DND-41 (cell line): ENCODE data around the gene CLNK.

Experiments used
- ATAC-seq: fragments of 200-7000 bp; cut with Tn5 transposase; 3 replicates; pipeline ENCODE4 v1.9.1; 2021; ENCODE audit warnings: low read depth; ENCODE audit not compliant: insufficient read depth
- DNase-seq: peaks from one replicate; pipeline ENCODE4 v3.0.0-alpha.2; 2020
- H2AFZ ChIP-seq: 2 replicates; pipeline ENCODE4 v1.6.0; 2012; ENCODE audit warnings: low read depth, low read length
- H3K27ac ChIP-seq: 2 replicates; pipeline ENCODE4 v1.5.1; 2012; ENCODE audit warnings: low read length, inconsistent platforms
- H3K27me3 ChIP-seq: fragments of 200-600 bp; sonication (generic); 2 replicates; pipeline ENCODE4 v1.6.0; 2012; ENCODE audit warnings: low read length, mild to moderate bottlenecking, inconsistent platforms; ENCODE audit not compliant: insufficient read depth, poor library complexity
- H3K36me3 ChIP-seq: 2 replicates; pipeline ENCODE4 v1.5.1; 2012; ENCODE audit warnings: low read length, inconsistent platforms; ENCODE audit not compliant: insufficient read depth
- H3K4me1 ChIP-seq: 2 replicates; pipeline ENCODE4 v1.5.1; 2012; ENCODE audit warnings: mild to moderate bottlenecking, low read length; ENCODE audit not compliant: insufficient read depth
- H3K4me2 ChIP-seq: 2 replicates; pipeline ENCODE4 v1.6.0; 2012; ENCODE audit warnings: mild to moderate bottlenecking, moderate library complexity, low read length, inconsistent platforms; ENCODE audit not compliant: insufficient read depth
- H3K4me3 ChIP-seq, 2 experiments: fragments of 200-600 bp in 1 of 2; shearing (Covaris generic) in 1 of 2; 2 replicates each; pipeline ENCODE4 v1.5.1; 2012 to 2016; ENCODE audit warnings: inconsistent platforms in 2 of 2, low read length in 2 of 2, mild to moderate bottlenecking in 2 of 2, low read depth in 1 of 2, moderate library complexity in 1 of 2
- H3K79me2 ChIP-seq: 2 replicates; pipeline ENCODE4 v1.6.0; 2012; ENCODE audit warnings: low read length, inconsistent platforms; ENCODE audit not compliant: insufficient read depth
- H3K9ac ChIP-seq: 2 replicates; pipeline ENCODE4 v1.6.0; 2012; ENCODE audit warnings: low read depth, mild to moderate bottlenecking, inconsistent platforms, low read length, moderate library complexity
- H3K9me3 ChIP-seq: 2 replicates; pipeline ENCODE4 v1.5.1; 2012; ENCODE audit warnings: low read length, moderate library complexity, mild to moderate bottlenecking, inconsistent platforms; ENCODE audit not compliant: insufficient read depth, severe bottlenecking
- H4K20me1 ChIP-seq: 2 replicates; pipeline ENCODE4 v1.6.0; 2012; ENCODE audit warnings: low read length; ENCODE audit not compliant: insufficient read depth
- EZH2 ChIP-seq: IDR thresholded peaks from 3 replicates; pipeline ENCODE4 v1.6.1; 2012; ENCODE audit warnings: borderline replicate concordance, low read depth, mild to moderate bottlenecking, moderate library complexity, low read length, inconsistent platforms; ENCODE audit not compliant: severe bottlenecking
- TF ChIP-seq, protein P1 (sequence below): IDR thresholded peaks from 2 replicates; pipeline ENCODE4 v1.5.1; 2012; ENCODE audit warnings: borderline replicate concordance, low read length, moderate library complexity, mild to moderate bottlenecking; ENCODE audit not compliant: poor library complexity, severe bottlenecking; ENCODE audit errors: extremely low read depth

Gene CLNK

GRCh38 chr4:10684631-10685030 lies at the start of gene CLNK:
Gene CLNK (minus strand): TSS chr4:10684768. CDS start chr4:10667869, 16,899 bp downstream.
- no peak within 1 kb of the TSS for H3K27ac ChIP-seq
- TF ChIP-seq EZH2 = no peak
- TF ChIP-seq, protein P1, sequence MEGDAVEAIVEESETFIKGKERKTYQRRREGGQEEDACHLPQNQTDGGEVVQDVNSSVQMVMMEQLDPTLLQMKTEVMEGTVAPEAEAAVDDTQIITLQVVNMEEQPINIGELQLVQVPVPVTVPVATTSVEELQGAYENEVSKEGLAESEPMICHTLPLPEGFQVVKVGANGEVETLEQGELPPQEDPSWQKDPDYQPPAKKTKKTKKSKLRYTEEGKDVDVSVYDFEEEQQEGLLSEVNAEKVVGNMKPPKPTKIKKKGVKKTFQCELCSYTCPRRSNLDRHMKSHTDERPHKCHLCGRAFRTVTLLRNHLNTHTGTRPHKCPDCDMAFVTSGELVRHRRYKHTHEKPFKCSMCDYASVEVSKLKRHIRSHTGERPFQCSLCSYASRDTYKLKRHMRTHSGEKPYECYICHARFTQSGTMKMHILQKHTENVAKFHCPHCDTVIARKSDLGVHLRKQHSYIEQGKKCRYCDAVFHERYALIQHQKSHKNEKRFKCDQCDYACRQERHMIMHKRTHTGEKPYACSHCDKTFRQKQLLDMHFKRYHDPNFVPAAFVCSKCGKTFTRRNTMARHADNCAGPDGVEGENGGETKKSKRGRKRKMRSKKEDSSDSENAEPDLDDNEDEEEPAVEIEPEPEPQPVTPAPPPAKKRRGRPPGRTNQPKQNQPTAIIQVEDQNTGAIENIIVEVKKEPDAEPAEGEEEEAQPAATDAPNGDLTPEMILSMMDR = no peak
- no peak for ATAC-seq
- H3K4me1 ChIP-seq = no peaks in the 10 kb centered on the region
- no peaks in the 10 kb centered on the region for H4K20me1 ChIP-seq
- H3K27me3 ChIP-seq = no peaks in the 10 kb centered on the region
- H3K4me2 ChIP-seq = no peak within 1 kb of the TSS
- H2AFZ ChIP-seq = no peak within 1 kb of the TSS
- no peak for DNase-seq
- H3K79me2 ChIP-seq = no peaks in the 10 kb centered on the region
- H3K9me3 ChIP-seq = no peaks in the 10 kb centered on the region
- no peaks in the 10 kb centered on the region for H3K36me3 ChIP-seq
- H3K4me3 ChIP-seq = no peak within 1 kb of the TSS
- H3K9ac ChIP-seq = no peak within 1 kb of the TSS

- H3K4me2 ChIP-seq = no peak overlapping the region
- no peaks in the 10 kb centered on the region for H4K20me1 ChIP-seq
- no peaks in the 10 kb centered on the region for H3K36me3 ChIP-seq
- no peaks in the 10 kb centered on the region for H3K4me1 ChIP-seq
- ATAC-seq (no peak), DNase-seq (no peak)
- TF ChIP-seq, protein P1 = no peak
- TF ChIP-seq EZH2 = no peak
- no peaks in the 10 kb centered on the region for H3K27me3 ChIP-seq
- no peak overlapping the region for H3K4me3 ChIP-seq
- H3K79me2 ChIP-seq = no peaks in the 10 kb centered on the region
- no peak overlapping the region for H3K9ac ChIP-seq
- H3K27ac ChIP-seq = no peak overlapping the region
- no peak overlapping the region for H2AFZ ChIP-seq
- H3K9me3 ChIP-seq = no peaks in the 10 kb centered on the region
Observed at GRCh38 chr4:10733481-10734062, 49.0 kb upstream of the CLNK start.

DNA sequence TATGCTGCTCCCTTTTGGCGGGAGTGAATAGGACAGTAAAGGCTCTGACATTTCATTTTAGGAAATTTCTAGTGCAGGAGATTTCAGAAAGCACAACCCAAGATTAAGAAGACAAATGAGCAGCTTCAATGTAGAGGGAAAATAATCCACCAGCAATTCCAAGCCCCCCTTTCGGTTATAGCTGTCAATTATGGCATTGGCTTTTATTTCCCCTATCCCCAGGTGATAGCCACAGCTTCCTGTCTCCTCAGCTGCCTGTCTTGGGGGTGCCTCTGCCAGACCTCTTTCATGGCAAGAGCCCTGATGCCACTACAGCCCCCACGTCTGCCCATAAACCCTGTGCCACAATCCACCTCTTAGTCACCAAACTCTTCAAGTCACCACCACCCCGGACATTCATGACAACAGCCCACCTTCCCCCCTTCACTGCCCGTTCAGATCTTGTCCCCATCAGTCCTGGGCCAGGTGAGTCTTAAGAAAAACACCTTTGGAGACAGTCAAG lies 48.4 kb upstream of the CLNK start:
- Histone ChIP-seq H3K4me2 (no peak overlapping the region), H3K27me3 (no peaks in the 10 kb centered on the region), H3K4me1 (no peaks in the 10 kb centered on the region), H3K27ac (no peak overlapping the region), H2AFZ (no peak overlapping the region), H3K4me3 (no peak overlapping the region), H3K9me3 (no peaks in the 10 kb centered on the region), H4K20me1 (no peaks in the 10 kb centered on the region), H3K36me3 (no peaks in the 10 kb centered on the region), H3K9ac (no peak overlapping the region), H3K79me2 (no peaks in the 10 kb centered on the region)
- ATAC-seq (no peak; the same call in 2 of the 3 replicates), DNase-seq (no peak)
- TF ChIP-seq, protein P1 = no peak
- TF ChIP-seq EZH2 = no peak
